Gastrocnemius medialis (tissue), 4 donors: ENCODE results near the gene DAG1.

Source experiments
- POLR2A ChIP-seq, 2 donors: fragments of 450-650 bp; IDR thresholded peaks; one replicate each; pipeline ENCODE4 v1.6.1; 2017; ENCODE audit warnings: antibody characterized with exemption in 2 of 2, mild to moderate bottlenecking in 2 of 2, moderate library complexity in 2 of 2
- TF ChIP-seq, protein P1 (sequence below), 5 experiments: fragments of 450-650 bp in 3 of 5; fragments of 200-600 bp in 2 of 5; sonication (generic) in 2 of 5; IDR thresholded peaks in 4 of 5; conservative IDR thresholded peaks in 1 of 5; 1 replicate in 4 of 5; 2 replicates in 1 of 5; pipeline ENCODE4 v1.5.1; 2016 to 2019; ENCODE audit warnings: antibody characterized with exemption in 5 of 5, mild to moderate bottlenecking in 3 of 5, moderate library complexity in 3 of 5

- TF ChIP-seq, protein P1, sequence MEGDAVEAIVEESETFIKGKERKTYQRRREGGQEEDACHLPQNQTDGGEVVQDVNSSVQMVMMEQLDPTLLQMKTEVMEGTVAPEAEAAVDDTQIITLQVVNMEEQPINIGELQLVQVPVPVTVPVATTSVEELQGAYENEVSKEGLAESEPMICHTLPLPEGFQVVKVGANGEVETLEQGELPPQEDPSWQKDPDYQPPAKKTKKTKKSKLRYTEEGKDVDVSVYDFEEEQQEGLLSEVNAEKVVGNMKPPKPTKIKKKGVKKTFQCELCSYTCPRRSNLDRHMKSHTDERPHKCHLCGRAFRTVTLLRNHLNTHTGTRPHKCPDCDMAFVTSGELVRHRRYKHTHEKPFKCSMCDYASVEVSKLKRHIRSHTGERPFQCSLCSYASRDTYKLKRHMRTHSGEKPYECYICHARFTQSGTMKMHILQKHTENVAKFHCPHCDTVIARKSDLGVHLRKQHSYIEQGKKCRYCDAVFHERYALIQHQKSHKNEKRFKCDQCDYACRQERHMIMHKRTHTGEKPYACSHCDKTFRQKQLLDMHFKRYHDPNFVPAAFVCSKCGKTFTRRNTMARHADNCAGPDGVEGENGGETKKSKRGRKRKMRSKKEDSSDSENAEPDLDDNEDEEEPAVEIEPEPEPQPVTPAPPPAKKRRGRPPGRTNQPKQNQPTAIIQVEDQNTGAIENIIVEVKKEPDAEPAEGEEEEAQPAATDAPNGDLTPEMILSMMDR (IDR thresholded peaks at IDR 0.05 in 4 of 5, conservative IDR thresholded peaks at IDR 0.05 in 1 of 5): no peak
- TF ChIP-seq POLR2A (IDR thresholded peaks at IDR 0.05): no peak
Measured at GRCh38 chr3:49493901-49494300, 23.8 kb downstream of the DAG1 start.
